NCI-H2196 treated with DMSO at 0.1 percent for 48 hours (cell line): ENCODE data around the gene ZBTB6.
"Not testable (repeated sequence)": the region's sequence is repeated elsewhere in the genome, so short reads cannot be mapped to it uniquely, and the experiment has no call there.

ENCODE experiments used
- DNase-seq: peaks from one replicate; lab custom pipeline; 2025; ENCODE audit not compliant: unreplicated experiment; lab: John Stamatoyannopoulos, UW

Gene ZBTB6

GRCh38 chr9:122929796-122930354 is 16.8 kb upstream of the ZBTB6 start:
- DNase-seq = no peak

GRCh38 chr9:122923947-122924346 is 10.8 kb upstream of the ZBTB6 start:
- DNase-seq = no peak

GRCh38 chr9:122922713-122923112 is 9.6 kb upstream of the ZBTB6 start:
- DNase-seq = no peak

- no peak for DNase-seq
These were observed 5.2 kb upstream of the ZBTB6 start for GRCh38 chr9:122918310-122918709.

GRCh38 chr9:122912671-122912963 is 506 bp downstream of the ZBTB6 start:
- DNase-seq = no peak

GRCh38 chr9:122906122-122906521 is 7.0 kb downstream of the ZBTB6 start:
- not testable (repeated sequence) for DNase-seq

GRCh38 chr9:122904823-122905710 is 8.1 kb downstream of the ZBTB6 start, which contains the start of gene RC3H2:
RC3H2 (minus strand) TSS chr9:122905359; CDS start chr9:122897509, 7,850 bp downstream.
- peak; percentile 98 for DNase-seq

GRCh38 chr9:122904466-122904822 is 8.7 kb downstream of the ZBTB6 start:
- no peak for DNase-seq

GRCh38 chr9:122900791-122901190 is 12.3 kb downstream of the ZBTB6 start:
- no peak for DNase-seq

GRCh38 chr9:122897969-122898368 is 15.2 kb downstream of the ZBTB6 start:
- no peak for DNase-seq

GRCh38 chr9:122888480-122888879 is 24.6 kb downstream of the ZBTB6 start:
- no peak for DNase-seq

GRCh38 chr9:122883125-122883524 is 30.0 kb downstream of the ZBTB6 start:
- DNase-seq = no peak

- DNase-seq = no peak
These were observed 33.7 kb downstream of the ZBTB6 start for GRCh38 chr9:122879443-122879842.

- DNase-seq = no peak
These were observed 37.6 kb downstream of the ZBTB6 start for GRCh38 chr9:122875523-122875922.

GRCh38 chr9:122867276-122867675 is 45.8 kb downstream of the ZBTB6 start:
- DNase-seq = not testable (repeated sequence)

GRCh38 chr9:122866079-122866478 is 47.0 kb downstream of the ZBTB6 start:
- DNase-seq = no peak

GRCh38 chr9:122865300-122865699 is 47.8 kb downstream of the ZBTB6 start:
- DNase-seq = no peak

- no peak for DNase-seq
These were observed 49.7 kb downstream of the ZBTB6 start for GRCh38 chr9:122863407-122863806.

GRCh38 chr9:122860319-122861142 is 52.6 kb downstream of the ZBTB6 start:
- DNase-seq = no peak
